Activated T-cell treated with anti-CD3 and anti-CD28 coated beads, Interleukin-2, amount 50 U/mL, for 1 hour (primary cell): ENCODE results near the gene TEX26.
"Not testable (repeated sequence)": the region's sequence is repeated elsewhere in the genome, so short reads cannot be mapped to it uniquely, and the experiment has no call there.

Source experiments
- DNase-seq: peaks from one replicate; pipeline ENCODE4 v3.0.0-alpha.2; 2020

The TEX26 gene

DNA sequence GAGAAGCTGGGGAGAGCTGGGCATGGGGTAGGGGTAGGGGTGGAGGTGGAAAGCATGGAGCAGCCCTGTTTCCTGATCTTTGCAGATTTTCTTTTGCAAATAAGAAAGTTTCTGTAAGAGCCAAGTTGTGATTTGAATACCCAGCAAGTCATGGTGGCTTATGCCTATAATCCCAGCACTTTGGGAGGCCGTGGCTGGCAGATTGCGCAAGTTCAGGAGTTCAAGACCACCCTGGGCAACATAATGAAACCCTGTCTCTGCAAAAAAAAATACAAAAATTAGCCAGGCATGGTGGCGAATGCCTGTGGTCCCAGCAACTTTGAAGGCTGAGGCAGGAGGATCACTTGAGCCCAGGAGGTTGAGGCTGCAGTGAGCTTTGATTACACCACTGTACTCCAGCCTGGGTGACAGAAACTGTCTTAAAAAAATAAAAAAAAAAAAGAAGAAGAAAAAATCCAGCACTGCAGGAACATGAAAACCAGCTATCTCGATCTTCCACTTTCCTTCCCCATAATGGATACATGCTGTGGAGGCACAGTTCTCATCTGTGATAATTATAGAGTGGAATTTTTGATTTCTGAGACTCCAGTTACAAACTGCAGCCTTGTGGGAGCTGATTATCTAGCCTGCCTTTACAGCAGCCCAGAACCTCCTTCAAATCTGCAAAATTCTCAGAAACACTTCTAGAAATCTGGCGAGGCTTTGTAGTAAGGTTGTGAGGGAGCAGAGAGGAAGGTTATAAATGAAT lies 12.1 kb upstream of the TEX26 start:
- no peak for DNase-seq

DNA sequence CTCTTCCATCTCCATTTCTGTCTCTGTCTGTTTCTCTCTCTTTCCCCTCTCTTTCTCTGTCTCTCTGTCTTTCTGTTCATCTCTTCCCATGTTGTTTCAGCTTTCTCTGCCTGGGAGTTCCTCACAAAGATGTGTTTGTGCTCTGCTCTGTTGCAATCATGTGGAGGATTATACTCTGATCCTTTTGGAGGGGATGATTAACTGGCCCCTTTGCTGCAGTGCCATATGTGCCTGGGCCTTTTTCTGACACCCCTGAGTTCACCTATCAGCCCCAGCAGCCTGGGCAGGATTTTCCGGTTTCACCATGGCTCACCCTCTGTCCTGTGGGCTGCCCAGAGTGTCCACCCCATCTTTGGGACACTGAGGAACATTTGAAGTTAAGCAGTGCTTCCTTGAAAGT lies 9.0 kb upstream of the TEX26 start:
- DNase-seq = no peak

DNA sequence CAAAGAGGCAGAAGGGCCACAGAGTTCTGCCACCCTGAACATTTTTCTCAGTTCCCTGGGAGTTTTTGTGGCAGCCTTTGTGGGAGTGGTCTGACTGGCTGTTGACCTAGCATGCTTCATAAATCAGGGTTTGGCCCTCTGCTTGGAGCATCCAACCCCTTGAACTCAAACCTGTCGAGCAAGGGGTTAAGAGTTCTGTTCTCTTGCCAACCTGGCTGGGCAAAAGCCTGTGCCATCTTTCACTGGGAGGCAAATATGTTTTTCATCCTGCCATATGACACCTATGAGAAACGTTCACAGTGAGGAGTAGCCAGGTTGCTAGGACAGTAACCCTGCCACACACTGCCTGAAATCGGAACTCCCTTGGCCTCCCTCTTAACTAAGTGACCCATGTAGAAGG lies 7.7 kb upstream of the TEX26 start:
- DNase-seq = no peak

DNA sequence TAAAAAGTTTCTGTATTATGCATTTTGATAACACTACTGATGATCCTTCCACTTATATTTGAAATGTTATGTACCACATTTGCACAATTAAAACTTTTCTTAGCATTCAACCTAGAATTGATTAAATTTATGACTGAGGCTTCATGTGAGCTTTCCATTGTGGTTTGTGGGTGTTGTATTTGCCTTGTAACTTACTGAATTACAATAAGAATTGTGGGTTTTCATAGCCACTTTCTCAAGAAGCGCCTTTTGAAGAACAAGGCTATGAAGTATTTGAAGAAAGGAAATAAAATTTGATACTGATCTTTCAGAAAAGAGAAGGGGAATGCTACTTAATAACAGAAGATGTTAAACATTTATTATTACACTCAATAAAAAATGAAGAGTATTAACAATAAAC lies 7.0 kb upstream of the TEX26 start:
- no peak for DNase-seq

- DNase-seq = no peak
Measured at GRCh38 chr13:30926781-30927180, 5.7 kb upstream of the TEX26 start.

- not testable (repeated sequence) for DNase-seq
Measured at GRCh38 chr13:30927188-30927587, 5.3 kb upstream of the TEX26 start.

DNA sequence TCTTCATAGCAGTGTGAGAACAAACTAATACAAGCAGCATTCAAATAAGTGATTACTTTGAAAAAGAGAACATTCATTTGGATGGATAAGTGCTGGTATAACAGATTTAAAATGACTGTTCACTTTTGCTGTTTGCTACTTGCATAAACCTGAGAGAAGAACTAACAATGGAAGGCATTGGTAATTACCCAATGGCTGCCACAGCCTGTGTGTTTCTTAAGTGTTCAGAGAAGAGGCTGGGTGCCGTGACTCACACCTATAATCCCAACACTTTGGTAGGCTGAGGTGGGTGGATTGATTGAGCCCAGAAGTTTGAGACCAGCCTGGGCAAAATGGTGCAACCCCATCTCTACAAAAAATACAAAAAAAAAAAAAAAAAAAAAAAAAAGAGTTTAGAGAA lies 4.9 kb upstream of the TEX26 start:
- DNase-seq = no peak

DNA sequence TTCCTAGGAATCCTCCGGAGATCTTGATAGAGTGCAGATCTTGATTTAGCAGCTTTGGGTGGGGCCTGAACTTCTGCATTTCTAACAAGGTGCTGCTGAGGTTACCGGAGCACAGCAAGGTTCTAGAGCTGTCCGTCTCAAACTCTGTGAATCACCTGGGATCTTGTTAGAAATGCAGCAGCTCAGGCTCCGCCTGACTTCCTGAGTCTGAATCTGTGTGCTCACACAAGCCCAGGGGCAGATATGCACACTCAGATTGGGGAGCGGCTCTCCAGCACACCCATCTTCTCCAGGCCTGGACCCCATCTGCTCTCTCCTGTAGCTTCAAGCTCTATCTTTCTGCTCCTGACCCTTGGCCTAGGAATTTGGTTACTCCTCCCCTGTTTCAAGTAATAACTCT lies 3.5 kb upstream of the TEX26 start:
- no peak for DNase-seq

DNA sequence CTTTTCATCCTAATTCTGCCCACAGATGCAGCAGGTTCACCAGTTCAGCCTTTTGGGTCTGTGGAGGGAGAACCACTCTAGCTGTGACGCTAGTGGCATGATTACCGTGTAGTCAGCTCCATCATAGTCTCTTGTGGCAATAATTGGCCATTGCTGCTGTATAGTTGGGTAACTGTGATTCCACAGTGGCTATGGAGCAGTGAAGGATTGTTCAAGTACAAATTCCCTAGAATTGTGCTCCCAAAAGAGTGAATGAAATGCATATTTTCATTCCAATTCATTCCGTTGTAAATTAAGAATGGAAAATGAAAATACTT lies 856 bp downstream of the TEX26 start:
- DNase-seq = no peak

- no peak for DNase-seq
Measured at GRCh38 chr13:30934381-30934780, 1.9 kb downstream of the TEX26 start.

- DNase-seq = no peak
Measured at GRCh38 chr13:30934803-30935202, 2.3 kb downstream of the TEX26 start.

GRCh38 chr13:30936971-30937370 lies 4.5 kb downstream of the TEX26 start:
- DNase-seq = no peak

- no peak for DNase-seq
Measured at GRCh38 chr13:30943881-30944280, 11.4 kb downstream of the TEX26 start.

GRCh38 chr13:30957258-30957943 lies 24.9 kb downstream of the TEX26 start:
- no peak for DNase-seq

DNA sequence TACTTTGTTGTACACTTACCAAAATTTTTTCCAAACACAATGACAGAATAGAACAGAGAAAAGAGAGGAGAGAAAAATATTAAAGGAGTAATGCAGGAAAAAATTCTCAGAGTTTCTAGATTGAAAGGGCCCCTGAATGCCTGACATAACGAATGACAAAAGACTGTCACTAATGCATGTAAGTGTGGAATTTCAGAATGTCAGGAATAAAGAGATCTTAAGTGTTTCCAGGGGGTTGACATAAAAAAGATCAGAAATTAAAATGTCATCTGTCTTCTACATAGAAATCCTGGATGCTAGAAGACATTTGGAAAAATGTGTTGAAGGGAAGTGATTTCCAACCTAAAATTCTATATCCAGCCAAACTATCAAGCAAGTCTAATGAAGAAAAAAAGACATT lies 27.2 kb downstream of the TEX26 start:
- DNase-seq = no peak

GRCh38 chr13:30963791-30964190 lies 31.3 kb downstream of the TEX26 start:
- DNase-seq = no peak

DNA sequence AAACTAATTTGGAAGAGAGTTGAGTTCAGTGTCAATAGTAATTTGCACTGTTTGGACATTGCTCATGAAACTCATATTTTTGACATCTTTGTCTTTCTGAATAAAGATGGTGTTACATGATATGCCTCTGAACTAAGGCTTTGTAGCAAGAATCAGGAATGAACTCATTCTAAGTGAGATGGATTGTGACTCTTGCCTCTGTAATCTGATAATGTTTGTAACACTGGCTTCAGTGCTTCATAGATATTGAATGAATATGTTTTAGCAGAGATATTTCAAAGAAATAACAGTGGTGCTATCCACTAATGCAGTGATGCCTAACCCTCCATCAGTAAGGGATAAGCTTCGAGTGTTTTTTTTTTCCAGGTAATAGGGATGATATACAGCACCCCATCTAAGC lies 32.9 kb downstream of the TEX26 start:
- no peak for DNase-seq

- DNase-seq = no peak
Measured at GRCh38 chr13:30966101-30966500, 33.6 kb downstream of the TEX26 start.

- no peak for DNase-seq
Measured at GRCh38 chr13:30968846-30969245, 36.4 kb downstream of the TEX26 start.

DNA sequence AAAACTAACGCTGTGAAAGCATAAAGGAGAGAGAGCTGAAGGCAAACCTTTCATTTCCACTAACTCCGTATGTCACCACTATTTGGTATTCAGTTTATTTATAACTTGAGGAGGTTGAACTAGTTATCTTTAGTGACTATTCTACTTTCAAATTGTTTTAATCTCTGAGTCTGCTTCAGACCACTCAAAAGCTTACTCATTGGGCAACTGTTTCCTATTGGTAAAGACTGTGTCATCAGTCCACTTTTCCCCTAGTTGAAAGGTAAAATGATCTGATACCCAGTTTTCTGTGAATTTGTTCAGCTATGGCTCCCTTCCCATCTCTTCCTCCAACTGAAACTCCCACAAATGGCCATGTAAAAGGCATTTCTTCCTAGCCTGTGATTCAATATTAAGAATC lies 39.1 kb downstream of the TEX26 start:
- DNase-seq = no peak

- no peak for DNase-seq
Measured at GRCh38 chr13:30972888-30973377, 40.5 kb downstream of the TEX26 start.

DNA sequence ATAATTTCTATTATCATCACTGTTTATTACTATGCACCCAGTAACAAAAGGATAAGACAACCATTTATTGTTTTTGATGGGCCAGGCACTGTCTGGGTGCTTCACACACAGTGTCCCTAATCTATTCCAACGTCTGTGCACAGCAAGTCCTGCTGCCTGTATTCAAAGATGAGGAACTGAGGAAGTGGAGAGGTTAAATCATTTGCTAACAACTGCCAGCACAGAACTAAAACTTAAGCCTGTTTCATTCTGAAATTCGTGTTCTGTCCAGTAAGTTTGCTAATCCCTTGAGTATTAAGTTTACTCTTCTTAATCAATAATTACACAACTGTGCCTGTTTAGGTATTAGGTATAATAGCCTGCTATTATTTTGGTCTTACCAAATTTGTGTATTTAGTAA lies 41.9 kb downstream of the TEX26 start:
- no peak for DNase-seq

DNA sequence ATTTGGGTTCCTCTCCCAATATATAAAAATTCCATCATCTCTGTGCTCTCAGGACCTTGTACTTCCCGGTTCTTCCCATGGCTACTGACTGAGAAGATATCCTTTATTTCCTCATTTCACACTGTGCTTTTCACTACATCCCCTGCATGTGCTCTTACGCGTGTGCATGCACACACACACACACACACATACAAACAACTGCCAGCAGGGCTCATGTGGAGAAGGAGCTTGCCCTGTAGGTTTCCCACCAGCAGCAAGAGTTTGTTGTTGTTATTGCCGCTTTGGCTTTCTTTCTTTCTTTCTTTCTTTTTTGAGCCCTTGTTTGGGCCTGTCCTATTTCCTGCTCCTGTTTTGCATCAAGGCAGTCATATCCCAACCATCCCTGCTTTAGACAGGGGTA lies 43.6 kb downstream of the TEX26 start:
- DNase-seq = no peak

DNA sequence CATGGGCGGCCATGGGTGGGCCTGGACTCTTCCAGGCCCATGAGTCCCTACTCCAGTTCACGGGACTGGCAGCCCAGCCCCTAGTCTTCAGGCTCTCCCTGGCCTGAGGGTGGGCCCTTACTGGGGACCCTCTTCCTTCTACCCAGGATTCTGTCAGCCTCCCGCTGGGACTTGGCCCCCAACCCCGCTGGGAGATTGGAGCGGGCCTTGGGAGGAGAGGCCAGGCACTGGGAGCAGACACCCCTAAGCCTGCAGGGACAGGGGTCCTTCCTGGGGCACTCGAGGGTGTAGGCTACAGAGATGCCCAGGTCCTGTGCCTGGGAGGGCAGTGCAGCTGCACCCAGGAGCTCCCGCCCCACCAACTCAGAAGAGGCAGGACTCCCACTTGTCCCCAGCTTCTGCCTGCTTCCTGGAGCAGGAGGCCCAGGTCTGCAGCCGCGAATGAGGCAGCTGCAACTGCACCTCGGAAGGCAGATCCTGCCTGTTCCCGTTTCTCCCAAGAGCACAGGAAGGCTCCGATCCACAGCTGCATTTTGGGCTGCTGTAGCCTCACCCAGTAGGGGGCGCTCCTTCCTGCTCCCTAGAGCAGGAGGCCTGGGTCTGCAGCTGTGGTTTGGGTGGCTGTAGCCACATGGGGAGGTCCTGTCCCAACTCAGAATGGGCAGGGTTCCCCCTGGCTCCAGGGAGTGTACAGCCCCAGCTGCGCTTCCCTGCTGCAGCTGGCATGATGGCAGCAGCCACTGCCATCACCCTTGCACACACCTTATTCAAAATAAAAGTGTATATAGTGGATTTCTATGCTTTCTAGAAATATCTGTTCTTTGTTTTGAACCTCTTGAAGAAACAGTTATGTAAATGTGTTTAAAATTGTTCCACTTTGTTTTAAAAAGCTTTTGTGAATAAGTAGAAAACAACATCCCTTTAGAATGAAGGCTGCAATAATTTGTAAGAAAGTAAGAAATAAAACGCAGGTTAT lies 46.8 kb downstream of the TEX26 start:
- DNase-seq = peak; percentile 31
